ENCODE results near the gene EFHC1.

Gene EFHC1

DNA sequence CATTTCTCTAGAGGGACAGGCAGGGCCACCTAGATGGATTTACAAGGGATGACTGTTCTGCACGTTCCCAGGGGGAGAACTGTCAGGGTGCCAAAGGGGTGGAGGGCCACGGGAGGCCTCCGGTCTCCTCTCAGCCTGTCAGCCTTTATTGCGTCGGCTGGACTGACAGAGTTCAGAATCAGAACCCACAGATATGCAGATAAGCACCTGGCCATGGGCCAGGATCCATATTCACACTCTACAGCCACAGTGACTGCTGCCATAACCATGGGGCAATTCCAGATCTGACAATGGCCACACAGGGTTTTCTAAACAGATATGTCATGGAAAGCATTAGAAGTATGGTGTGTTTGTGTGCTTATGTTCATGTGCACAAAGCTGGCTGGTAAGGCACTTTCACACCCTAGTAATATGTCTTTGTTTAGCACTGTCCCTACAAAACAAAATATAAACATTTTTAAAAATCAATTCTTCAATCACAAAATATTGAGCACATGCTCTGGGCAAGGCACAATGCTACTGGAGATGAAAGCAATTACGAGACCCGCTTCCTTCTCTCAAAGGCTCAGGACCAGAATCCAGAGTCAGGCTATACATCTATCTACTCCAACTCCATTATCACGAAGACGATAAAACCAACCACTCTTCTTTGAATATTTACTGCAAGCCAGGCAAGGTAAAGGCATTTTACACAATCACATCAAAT lies 127.7 kb downstream of the EFHC1 start:
- no peak overlapping the region for H3K4me3 ChIP-seq (ENCODE audit: low read depth, low read length)

GRCh38 chr6:52548353-52548713 lies 128.2 kb downstream of the EFHC1 start:
- H3K4me3 ChIP-seq (ENCODE audit: low read depth, low read length), result no peak overlapping the region
- TF ChIP-seq CTCF (IDR thresholded peaks at IDR 0.05; ENCODE audit: borderline replicate concordance, insufficient read depth, low read depth, low read length), result no peak

More for the DNA sequence above, 127.7 kb downstream of the EFHC1 start:
- no peak for TF ChIP-seq CTCF (IDR thresholded peaks at IDR 0.05; ENCODE audit: borderline replicate concordance, insufficient read depth, low read depth, low read length)

DNA sequence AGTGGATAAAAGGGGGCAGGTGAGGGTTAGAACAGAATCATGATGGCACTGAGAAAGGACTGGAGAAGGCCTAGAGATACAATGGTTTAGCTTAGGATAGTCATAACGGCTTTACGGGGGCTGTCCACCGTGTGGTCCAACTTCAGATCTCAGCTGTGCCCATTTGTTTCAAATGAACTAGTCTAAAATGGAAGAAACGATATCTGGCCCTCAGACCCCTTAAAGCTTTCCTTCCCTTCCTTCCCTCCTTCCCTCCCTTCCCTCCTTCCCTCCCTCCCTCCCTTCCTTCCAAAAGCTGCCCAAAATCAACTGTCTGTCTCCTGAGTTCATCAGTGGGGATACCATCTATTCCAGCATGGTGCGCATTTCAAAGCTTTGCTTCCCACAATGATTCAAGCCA lies 128.9 kb downstream of the EFHC1 start:
- no peak for TF ChIP-seq CTCF (IDR thresholded peaks at IDR 0.05; ENCODE audit: borderline replicate concordance, insufficient read depth, low read depth, low read length)
- H3K4me3 ChIP-seq (ENCODE audit: low read depth, low read length), result no peak overlapping the region

GRCh38 chr6:52549428-52549827 lies 129.3 kb downstream of the EFHC1 start:
- H3K4me3 ChIP-seq (ENCODE audit: low read depth, low read length), result no peak overlapping the region
- TF ChIP-seq CTCF (IDR thresholded peaks at IDR 0.05; ENCODE audit: borderline replicate concordance, insufficient read depth, low read depth, low read length), result no peak

GRCh38 chr6:52550014-52550575 lies 130.0 kb downstream of the EFHC1 start:
- TF ChIP-seq CTCF (IDR thresholded peaks at IDR 0.05; ENCODE audit: borderline replicate concordance, insufficient read depth, low read depth, low read length), result no peak

DNA sequence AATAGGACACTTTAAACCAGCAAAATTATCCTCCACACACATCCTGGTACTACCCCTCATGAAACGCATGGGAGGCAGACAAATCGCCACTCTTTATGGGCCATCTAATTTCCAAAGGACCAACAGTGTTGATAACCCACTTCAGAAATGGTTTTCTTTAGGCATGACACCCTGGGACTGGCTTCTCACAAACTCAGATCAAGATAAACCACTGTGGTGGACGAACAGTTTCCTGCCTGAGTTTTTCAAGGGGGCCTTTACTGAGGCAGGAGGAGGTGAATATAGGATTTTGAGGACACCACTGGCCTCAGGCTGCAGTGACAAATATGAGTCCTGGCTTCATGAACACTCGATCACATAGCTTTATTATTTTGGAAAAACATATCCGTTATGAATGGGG lies 130.7 kb downstream of the EFHC1 start:
- no peak for TF ChIP-seq CTCF (IDR thresholded peaks at IDR 0.05; ENCODE audit: borderline replicate concordance, insufficient read depth, low read depth, low read length)
- H3K4me3 ChIP-seq (ENCODE audit: low read depth, low read length), result no peak overlapping the region

More at GRCh38 chr6:52550014-52550575, 130.0 kb downstream of the EFHC1 start:
- H3K4me3 ChIP-seq (ENCODE audit: low read depth, low read length), result no peak overlapping the region

Measured in GM12875 (cell line).